ENCODE data around the gene MAP2K5.

Gene MAP2K5

GRCh38 chr15:67809866-67810265 is 267.4 kb downstream of the MAP2K5 start:
- no peak for DNase-seq

GRCh38 chr15:67812241-67812644 is 269.7 kb downstream of the MAP2K5 start:
- no peak for DNase-seq

GRCh38 chr15:67813104-67813634 is 270.7 kb downstream of the MAP2K5 start:
- DNase-seq = no peak

GRCh38 chr15:67815036-67815592 is 272.6 kb downstream of the MAP2K5 start:
- DNase-seq = no peak

- DNase-seq = no peak
Observed at GRCh38 chr15:67816668-67817067, 274.2 kb downstream of the MAP2K5 start.

GRCh38 chr15:67818464-67818863 is 276.0 kb downstream of the MAP2K5 start:
- no peak for DNase-seq

- DNase-seq = no peak
Observed at GRCh38 chr15:67819636-67820035, 277.1 kb downstream of the MAP2K5 start.

- no peak for DNase-seq
Observed at GRCh38 chr15:67820122-67820991, 277.9 kb downstream of the MAP2K5 start.

GRCh38 chr15:67820992-67821783 is 278.7 kb downstream of the MAP2K5 start:
- DNase-seq = no peak

- DNase-seq = peak; percentile 54
Observed at GRCh38 chr15:67821784-67822440, 279.4 kb downstream of the MAP2K5 start.

- no peak for DNase-seq
Observed at GRCh38 chr15:67822537-67823313, 280.2 kb downstream of the MAP2K5 start.

- no peak for DNase-seq
Observed at GRCh38 chr15:67823314-67824196, 281.1 kb downstream of the MAP2K5 start.

- DNase-seq = no peak
Observed at GRCh38 chr15:67824197-67824968, 281.9 kb downstream of the MAP2K5 start.

GRCh38 chr15:67824976-67825880 is 282.7 kb downstream of the MAP2K5 start, which contains the start of gene SKOR1:
Gene SKOR1 (plus strand): TSS chr15:67825509. CDS start chr15:67825603, 94 bp downstream.
- no peak for DNase-seq

GRCh38 chr15:67825881-67826716 is 283.6 kb downstream of the MAP2K5 start:
- DNase-seq = no peak

- no peak for DNase-seq
Observed at GRCh38 chr15:67826717-67827561, 284.4 kb downstream of the MAP2K5 start.
